ENCODE data around the gene PRAC2. TPM values are rescaled to one million over a fixed set of nuclear protein-coding genes. Genes with fewer than 3 reads are reported as not detected.

Gene PRAC2
- total and polyA plus RNA-seq, 9 donors = not detected

DNA sequence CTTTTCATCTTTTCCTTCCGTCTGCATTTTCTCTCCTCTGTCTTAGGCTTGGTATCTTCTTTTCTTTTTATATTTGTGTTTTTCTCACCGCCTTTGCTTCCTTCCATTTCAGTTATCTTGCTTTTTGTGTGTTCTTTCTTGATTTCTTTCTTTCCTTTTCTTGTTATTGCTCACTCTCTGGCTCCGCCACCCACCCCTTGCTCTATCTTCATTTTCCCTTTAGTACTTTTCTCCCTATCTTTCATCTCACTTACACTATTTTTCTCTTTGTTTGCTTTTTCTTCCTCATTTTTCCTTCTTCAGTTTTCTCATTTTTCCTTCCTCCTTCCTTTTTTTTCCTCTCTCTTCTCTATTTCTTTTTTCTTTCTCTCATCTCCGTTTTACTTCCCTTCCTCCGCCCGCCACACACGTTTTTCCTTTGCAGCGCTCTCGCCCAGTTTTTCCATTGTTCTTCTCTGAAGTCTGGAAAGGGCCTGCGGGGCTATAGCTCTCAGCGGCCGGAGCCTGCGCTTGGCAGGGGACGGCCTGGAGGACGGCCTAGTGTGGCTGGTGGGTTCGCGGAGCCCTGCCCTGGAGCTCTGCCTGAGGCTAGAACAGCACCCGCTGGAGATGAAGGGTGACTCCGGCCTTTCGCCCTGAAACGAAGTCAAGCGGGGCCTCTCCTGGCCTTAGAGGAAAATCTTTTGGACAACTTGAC, 10.8 kb downstream of the PRAC2 start:
- Histone ChIP-seq H3K4me3 (no peak overlapping the region), H3K36me3 (no peaks in the 10 kb centered on the region), H3K27ac (no peak overlapping the region), H3K27me3 (no peaks in the 10 kb centered on the region), H3K4me1 (ENCODE audit: insufficient read depth) (no peaks in the 10 kb centered on the region), H3K9me3 (no peaks in the 10 kb centered on the region)
- TF ChIP-seq, protein P1, sequence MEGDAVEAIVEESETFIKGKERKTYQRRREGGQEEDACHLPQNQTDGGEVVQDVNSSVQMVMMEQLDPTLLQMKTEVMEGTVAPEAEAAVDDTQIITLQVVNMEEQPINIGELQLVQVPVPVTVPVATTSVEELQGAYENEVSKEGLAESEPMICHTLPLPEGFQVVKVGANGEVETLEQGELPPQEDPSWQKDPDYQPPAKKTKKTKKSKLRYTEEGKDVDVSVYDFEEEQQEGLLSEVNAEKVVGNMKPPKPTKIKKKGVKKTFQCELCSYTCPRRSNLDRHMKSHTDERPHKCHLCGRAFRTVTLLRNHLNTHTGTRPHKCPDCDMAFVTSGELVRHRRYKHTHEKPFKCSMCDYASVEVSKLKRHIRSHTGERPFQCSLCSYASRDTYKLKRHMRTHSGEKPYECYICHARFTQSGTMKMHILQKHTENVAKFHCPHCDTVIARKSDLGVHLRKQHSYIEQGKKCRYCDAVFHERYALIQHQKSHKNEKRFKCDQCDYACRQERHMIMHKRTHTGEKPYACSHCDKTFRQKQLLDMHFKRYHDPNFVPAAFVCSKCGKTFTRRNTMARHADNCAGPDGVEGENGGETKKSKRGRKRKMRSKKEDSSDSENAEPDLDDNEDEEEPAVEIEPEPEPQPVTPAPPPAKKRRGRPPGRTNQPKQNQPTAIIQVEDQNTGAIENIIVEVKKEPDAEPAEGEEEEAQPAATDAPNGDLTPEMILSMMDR (IDR thresholded peaks at IDR 0.05) = no peak
- no peak for DNase-seq
- 8 to 11% (median 8%) methylated on average over 22 of the region's 22 CpGs for WGBS, 3 donors
- intact Hi-C loops (cut with DNase I) = no loop called here

DNA sequence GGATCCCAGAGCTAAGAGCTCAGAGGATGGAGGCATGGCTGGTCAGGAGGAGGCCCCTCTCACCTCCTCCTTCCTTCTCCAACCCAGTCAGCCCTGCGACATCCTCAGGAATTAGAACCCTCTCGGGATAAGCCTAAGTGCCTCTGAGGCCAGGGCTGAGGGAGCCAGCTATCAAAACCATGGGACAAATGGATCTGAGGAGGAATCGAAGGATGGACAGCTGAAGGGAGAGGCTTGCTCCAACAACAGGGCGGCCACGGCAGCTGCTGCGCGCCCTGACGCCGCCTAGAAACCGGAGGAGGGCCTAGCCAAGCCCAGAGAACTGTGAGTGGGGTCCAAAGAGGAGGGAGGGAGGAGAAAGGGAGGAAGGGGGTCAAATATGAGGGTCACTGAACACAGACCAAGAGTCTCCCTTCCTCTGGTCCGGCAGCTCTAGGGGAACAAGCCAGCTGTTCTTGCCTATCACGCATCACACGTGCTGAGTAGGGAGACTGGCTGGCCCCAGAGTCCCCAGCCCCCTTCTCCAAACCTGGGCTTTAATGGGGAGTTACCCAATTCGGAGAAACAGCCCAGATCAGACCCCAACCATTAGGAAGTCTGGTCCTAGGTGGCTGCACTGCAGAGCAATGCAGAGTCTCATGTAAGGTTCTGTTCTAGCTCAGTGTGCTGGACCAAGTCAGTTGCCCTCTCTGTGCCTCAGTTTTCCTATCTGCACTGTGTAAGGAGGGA, 11.5 kb downstream of the PRAC2 start:
- WGBS, 3 donors = 4 to 6% (median 5%) methylated on average over 14 of the region's 14 CpGs
- no peaks in the 10 kb centered on the region for H3K9me3 ChIP-seq
- no peak overlapping the region for H3K4me3 ChIP-seq
- no peaks in the 10 kb centered on the region for H3K36me3 ChIP-seq
- no peak overlapping the region for H3K27ac ChIP-seq
- TF ChIP-seq, protein P1 (IDR thresholded peaks at IDR 0.05) = no peak
- TF ChIP-seq POLR2A (IDR thresholded peaks at IDR 0.05) = no peak
- no peak for TF ChIP-seq EP300 (IDR thresholded peaks at IDR 0.05)
- no peaks in the 10 kb centered on the region for H3K27me3 ChIP-seq
- intact Hi-C loops (cut with DNase I) = no loop called here
- no peak for DNase-seq
- no peaks in the 10 kb centered on the region for H3K4me1 ChIP-seq (ENCODE audit: insufficient read depth)

DNA sequence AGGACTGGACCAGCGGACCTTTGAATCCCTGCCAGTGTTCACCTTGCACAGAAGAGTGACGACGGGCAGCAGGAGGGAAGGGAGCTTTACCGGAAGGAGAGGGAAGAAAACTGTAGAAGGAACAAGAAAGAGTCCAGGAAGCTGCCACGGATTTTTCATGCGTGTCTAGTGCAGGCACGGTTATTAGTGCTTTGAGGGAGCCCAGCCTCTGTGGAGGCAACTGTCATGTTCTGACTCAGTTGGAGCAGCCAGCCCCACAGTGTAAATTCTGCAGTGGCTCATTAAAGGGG, 12.0 kb downstream of the PRAC2 start:
- no peaks in the 10 kb centered on the region for H3K9me3 ChIP-seq
- no peaks in the 10 kb centered on the region for H3K36me3 ChIP-seq
- no peak overlapping the region for H3K4me3 ChIP-seq
- no peaks in the 10 kb centered on the region for H3K27me3 ChIP-seq
- no peak for DNase-seq
- TF ChIP-seq POLR2A (IDR thresholded peaks at IDR 0.05) (no peak), EP300 (IDR thresholded peaks at IDR 0.05) (no peak)
- TF ChIP-seq, protein P1 (IDR thresholded peaks at IDR 0.05) = no peak
- no peaks in the 10 kb centered on the region for H3K4me1 ChIP-seq (ENCODE audit: insufficient read depth)
- 3 to 5% (median 3%) methylated on average over 7 of the region's 7 CpGs for WGBS, 3 donors
- intact Hi-C loops (cut with DNase I) = no loop called here
- no peak overlapping the region for H3K27ac ChIP-seq

- no peak overlapping the region for H3K27ac ChIP-seq
- DNase-seq = no peak
- intact Hi-C loops (cut with DNase I) = no loop called here
- 50 to 58% (median 55%) methylated on average over 4 of the region's 4 CpGs for WGBS, 3 donors
- TF ChIP-seq POLR2A (IDR thresholded peaks at IDR 0.05) (no peak), EP300 (IDR thresholded peaks at IDR 0.05) (no peak)
- TF ChIP-seq, protein P1 (IDR thresholded peaks at IDR 0.05) = no peak
- no peaks in the 10 kb centered on the region for H3K4me1 ChIP-seq (ENCODE audit: insufficient read depth)
- H3K9me3 ChIP-seq = no peaks in the 10 kb centered on the region
- H3K36me3 ChIP-seq = no peaks in the 10 kb centered on the region
- H3K4me3 ChIP-seq = no peak overlapping the region
- H3K27me3 ChIP-seq = no peaks in the 10 kb centered on the region
These were observed 14.5 kb downstream of the PRAC2 start for GRCh38 chr17:48737330-48738043.

Measured in ovary (tissue), 9 donors.